NCI-H2107 (cell line): ENCODE results near the gene PMM2.
"Not testable (repeated sequence)": the region's sequence is repeated elsewhere in the genome, so short reads cannot be mapped to it uniquely, and the experiment has no call there.

Source experiments
- DNase-seq: peaks from one replicate; lab custom pipeline; 2025; lab: John Stamatoyannopoulos, UW

Gene PMM2

GRCh38 chr16:8818504-8819270, 21.0 kb downstream of the PMM2 start:
- no peak for DNase-seq

GRCh38 chr16:8819411-8820034, 21.9 kb downstream of the PMM2 start:
- DNase-seq = no peak

GRCh38 chr16:8822403-8822802, 24.8 kb downstream of the PMM2 start:
- DNase-seq = no peak

GRCh38 chr16:8826278-8826879, 28.7 kb downstream of the PMM2 start:
- no peak for DNase-seq

GRCh38 chr16:8828541-8829165, 31.0 kb downstream of the PMM2 start:
- DNase-seq = no peak

GRCh38 chr16:8831450-8831849, 33.8 kb downstream of the PMM2 start:
- DNase-seq = no peak

- no peak for DNase-seq
Observed at GRCh38 chr16:8831871-8832716, 34.5 kb downstream of the PMM2 start.

- no peak for DNase-seq
Observed at GRCh38 chr16:8832717-8833105, 35.1 kb downstream of the PMM2 start.

GRCh38 chr16:8836797-8837196, 39.2 kb downstream of the PMM2 start:
- not testable (repeated sequence) for DNase-seq

- not testable (repeated sequence) for DNase-seq
Observed at GRCh38 chr16:8837594-8837993, 40.0 kb downstream of the PMM2 start.

GRCh38 chr16:8842016-8842415, 44.4 kb downstream of the PMM2 start:
- DNase-seq = not testable (repeated sequence)

- not testable (repeated sequence) for DNase-seq
Observed at GRCh38 chr16:8843296-8843695, 45.7 kb downstream of the PMM2 start.

GRCh38 chr16:8845699-8846298, 48.2 kb downstream of the PMM2 start:
- DNase-seq = no peak

- no peak for DNase-seq
Observed at GRCh38 chr16:8846401-8846932, 48.8 kb downstream of the PMM2 start.

- DNase-seq = no peak
Observed at GRCh38 chr16:8847145-8847544, 49.5 kb downstream of the PMM2 start.

- no peak for DNase-seq
Observed at GRCh38 chr16:8847623-8848022, 50.0 kb downstream of the PMM2 start.

GRCh38 chr16:8848231-8848938, 50.7 kb downstream of the PMM2 start:
- DNase-seq = no peak

GRCh38 chr16:8848939-8849391, 51.3 kb downstream of the PMM2 start:
- no peak for DNase-seq

GRCh38 chr16:8849411-8850011, 51.9 kb downstream of the PMM2 start:
- no peak for DNase-seq

- no peak for DNase-seq
Observed at GRCh38 chr16:8850279-8850885, 52.7 kb downstream of the PMM2 start.
